Cardiac septum (tissue), 1 donor: ENCODE results near the gene LRRK1. TPM values are rescaled to one million over a fixed set of nuclear protein-coding genes. Genes with fewer than 3 reads are reported as not detected.
A peak's percentile ranks its signal among the peaks of the same experiment; 100 is the strongest.

ENCODE experiments used
- DNase-seq: peaks from one replicate; pipeline ENCODE4 v3.0.0-alpha.2; 2020; ENCODE audit warnings: low spot score
- intact Hi-C: fragments of 100-400 bp; cut with DNase I; formaldehyde crosslinking; loops from one replicate; pipeline ENCODE4 v1.14.0; 2022
- total RNA-seq: library from RNA; stranded (reverse); fragmentation: NEBNext Ultra II Directional; extraction: Animal tissue kit (Norgen Biotek cat#: 25700); gene quantifications from one replicate; pipeline ENCODE4 v1.2.1, GENCODE V29; 2021
- donor health status: DM: no; HTN: no; CAD: no.

The LRRK1 gene
- total RNA-seq, 1 donor from 2014 or later: 3.5 TPM

GRCh38 chr15:100994597-100995446, 75.7 kb downstream of the LRRK1 start:
- no peak for DNase-seq
- intact Hi-C loops: no loop called here

GRCh38 chr15:100995471-100996430, 76.6 kb downstream of the LRRK1 start:
- no peak for DNase-seq

GRCh38 chr15:100997442-100997841, 78.3 kb downstream of the LRRK1 start:
- intact Hi-C loops: no loop called here
- no peak for DNase-seq

More at GRCh38 chr15:100995471-100996430, 76.6 kb downstream of the LRRK1 start:
- intact Hi-C loops: no loop called here

GRCh38 chr15:100998630-100999029, 79.5 kb downstream of the LRRK1 start:
- DNase-seq: no peak
- intact Hi-C loops: no loop called here

GRCh38 chr15:100999369-100999768, 80.2 kb downstream of the LRRK1 start:
- no peak for DNase-seq
- intact Hi-C loops: no loop called here

GRCh38 chr15:101000271-101000681, 81.1 kb downstream of the LRRK1 start:
- intact Hi-C loops: loop anchor here (10.0 kb wide), 1 partner anchor 645 kb away; no protein-coding TSS in a partner anchor
- DNase-seq: no peak

- intact Hi-C loops: loop anchor here (10.0 kb wide), 1 partner anchor 646 kb away; no protein-coding TSS in a partner anchor
- DNase-seq: no peak
Measured at GRCh38 chr15:101001056-101001455, 81.9 kb downstream of the LRRK1 start.

GRCh38 chr15:101001796-101002195, 82.6 kb downstream of the LRRK1 start:
- intact Hi-C loops: loop anchor here (10.0 kb wide), 1 partner anchor 647 kb away; no protein-coding TSS in a partner anchor

GRCh38 chr15:101003081-101003480, 83.9 kb downstream of the LRRK1 start:
- no peak for DNase-seq
- intact Hi-C loops: loop anchor here (10.0 kb wide), 1 partner anchor 648 kb away; no protein-coding TSS in a partner anchor

More at GRCh38 chr15:101001796-101002195, 82.6 kb downstream of the LRRK1 start:
- DNase-seq: no peak

GRCh38 chr15:101003706-101004105, 84.5 kb downstream of the LRRK1 start:
- DNase-seq: no peak
- intact Hi-C loops: loop anchor here (10.0 kb wide), 1 partner anchor 649 kb away; no protein-coding TSS in a partner anchor

- intact Hi-C loops: loop anchor here (10.0 kb wide), 1 partner anchor 650 kb away; no protein-coding TSS in a partner anchor
- DNase-seq: no peak
Measured at GRCh38 chr15:101004500-101004899, 85.3 kb downstream of the LRRK1 start.

GRCh38 chr15:101004986-101005747, 86.0 kb downstream of the LRRK1 start:
- peak; percentile 31 for DNase-seq

GRCh38 chr15:101006931-101007691, 88.0 kb downstream of the LRRK1 start:
- intact Hi-C loops: loop anchor here (1.0 to 10.0 kb wide), 3 partner anchors 89 to 652 kb away; no protein-coding TSS in a partner anchor

More at GRCh38 chr15:101004986-101005747, 86.0 kb downstream of the LRRK1 start:
- intact Hi-C loops: loop anchor here (10.0 kb wide), 1 partner anchor 650 kb away; no protein-coding TSS in a partner anchor

GRCh38 chr15:101008158-101009139, 89.3 kb downstream of the LRRK1 start:
- intact Hi-C loops: loop anchor here (10.0 kb wide), 1 partner anchor 654 kb away; no protein-coding TSS in a partner anchor
- DNase-seq: peak; percentile 93

More at GRCh38 chr15:101006931-101007691, 88.0 kb downstream of the LRRK1 start:
- DNase-seq: peak; percentile 88

GRCh38 chr15:101009176-101009575, 90.0 kb downstream of the LRRK1 start:
- intact Hi-C loops: loop anchor here (10.0 kb wide), 1 partner anchor 654 kb away; no protein-coding TSS in a partner anchor
- DNase-seq: no peak

GRCh38 chr15:101010781-101011180, 91.6 kb downstream of the LRRK1 start:
- DNase-seq: no peak
- intact Hi-C loops: no loop called here
